ENCODE results near the gene OR4F6. TPM values are rescaled to one million over a fixed set of nuclear protein-coding genes. Genes with fewer than 3 reads are reported as not detected.
"Not testable (repeated sequence)": the region's sequence is repeated elsewhere in the genome, so short reads cannot be mapped to it uniquely, and the experiment has no call there.

OR4F6 gene
- total RNA-seq, 1 donor from 2014 or later = not detected

- Histone ChIP-seq H3K36me3 (ENCODE audit: control insufficient read depth in 3 of 3, insufficient read depth in 3 of 3, low read length in 3 of 3) (no peaks in the 10 kb centered on the region), H3K4me1 (ENCODE audit: control insufficient read depth in 3 of 3, insufficient read depth in 3 of 3, low read length in 3 of 3) (no peaks in the 10 kb centered on the region), H3K27ac (ENCODE audit: low read depth, low read length) (no peak overlapping the region), H3K27me3 (ENCODE audit: control insufficient read depth in 3 of 3, insufficient read depth in 3 of 3, low read length in 3 of 3) (peaks cover 0 to 5% (median 0%) of the 10 kb centered on the region in 3 donors), H3K9me3 (ENCODE audit: control insufficient read depth in 3 of 3, low read length in 3 of 3) (no peaks in the 10 kb centered on the region), H3K4me3 (ENCODE audit: low read length in 3 of 3) (no peak overlapping the region), H3K9ac (ENCODE audit: low read depth in 1 of 3, low read length in 3 of 3) (no peak overlapping the region)
Measured at GRCh38 chr15:101781928-101782327, 21.4 kb upstream of the OR4F6 start.

GRCh38 chr15:101784644-101785043 lies 18.7 kb upstream of the OR4F6 start:
- Histone ChIP-seq H3K9ac (ENCODE audit: low read depth in 1 of 3, low read length in 3 of 3) (no peak overlapping the region), H3K4me3 (ENCODE audit: low read length in 3 of 3) (no peak overlapping the region), H3K9me3 (ENCODE audit: control insufficient read depth in 3 of 3, low read length in 3 of 3) (no peaks in the 10 kb centered on the region), H3K4me1 (ENCODE audit: control insufficient read depth in 3 of 3, insufficient read depth in 3 of 3, low read length in 3 of 3) (no peaks in the 10 kb centered on the region), H3K27ac (ENCODE audit: low read depth, low read length) (no peak overlapping the region), H3K27me3 (ENCODE audit: control insufficient read depth in 3 of 3, insufficient read depth in 3 of 3, low read length in 3 of 3) (peaks cover 0 to 5% (median 0%) of the 10 kb centered on the region in 3 donors), H3K36me3 (ENCODE audit: control insufficient read depth in 3 of 3, insufficient read depth in 3 of 3, low read length in 3 of 3) (no peaks in the 10 kb centered on the region)

- H3K4me3 ChIP-seq (ENCODE audit: low read length in 3 of 3); H3K4me1 ChIP-seq (ENCODE audit: control insufficient read depth in 3 of 3, insufficient read depth in 3 of 3, low read length in 3 of 3); H3K9ac ChIP-seq (ENCODE audit: low read depth in 1 of 3, low read length in 3 of 3); H3K9me3 ChIP-seq (ENCODE audit: control insufficient read depth in 3 of 3, low read length in 3 of 3); H3K27ac ChIP-seq (ENCODE audit: low read depth, low read length); H3K36me3 ChIP-seq (ENCODE audit: control insufficient read depth in 3 of 3, insufficient read depth in 3 of 3, low read length in 3 of 3); H3K27me3 ChIP-seq (ENCODE audit: control insufficient read depth in 3 of 3, insufficient read depth in 3 of 3, low read length in 3 of 3): not testable (repeated sequence)
Measured at GRCh38 chr15:101786422-101786821, 16.9 kb upstream of the OR4F6 start.

GRCh38 chr15:101788001-101788400 lies 15.3 kb upstream of the OR4F6 start:
- H3K36me3 ChIP-seq (ENCODE audit: control insufficient read depth in 3 of 3, insufficient read depth in 3 of 3, low read length in 3 of 3); H3K9ac ChIP-seq (ENCODE audit: low read depth in 1 of 3, low read length in 3 of 3); H3K9me3 ChIP-seq (ENCODE audit: control insufficient read depth in 3 of 3, low read length in 3 of 3); H3K4me1 ChIP-seq (ENCODE audit: control insufficient read depth in 3 of 3, insufficient read depth in 3 of 3, low read length in 3 of 3); H3K4me3 ChIP-seq (ENCODE audit: low read length in 3 of 3); H3K27me3 ChIP-seq (ENCODE audit: control insufficient read depth in 3 of 3, insufficient read depth in 3 of 3, low read length in 3 of 3); H3K27ac ChIP-seq (ENCODE audit: low read depth, low read length): not testable (repeated sequence)

- not testable (repeated sequence) for H3K9ac ChIP-seq (ENCODE audit: low read depth in 1 of 3, low read length in 3 of 3); H3K27me3 ChIP-seq (ENCODE audit: control insufficient read depth in 3 of 3, insufficient read depth in 3 of 3, low read length in 3 of 3); H3K9me3 ChIP-seq (ENCODE audit: control insufficient read depth in 3 of 3, low read length in 3 of 3); H3K4me1 ChIP-seq (ENCODE audit: control insufficient read depth in 3 of 3, insufficient read depth in 3 of 3, low read length in 3 of 3); H3K4me3 ChIP-seq (ENCODE audit: low read length in 3 of 3); H3K36me3 ChIP-seq (ENCODE audit: control insufficient read depth in 3 of 3, insufficient read depth in 3 of 3, low read length in 3 of 3); H3K27ac ChIP-seq (ENCODE audit: low read depth, low read length)
Measured at GRCh38 chr15:101788503-101789269, 14.6 kb upstream of the OR4F6 start.

GRCh38 chr15:101790748-101791147 lies 12.6 kb upstream of the OR4F6 start:
- H3K4me3 ChIP-seq (ENCODE audit: low read length in 3 of 3); H3K9me3 ChIP-seq (ENCODE audit: control insufficient read depth in 3 of 3, low read length in 3 of 3); H3K36me3 ChIP-seq (ENCODE audit: control insufficient read depth in 3 of 3, insufficient read depth in 3 of 3, low read length in 3 of 3); H3K4me1 ChIP-seq (ENCODE audit: control insufficient read depth in 3 of 3, insufficient read depth in 3 of 3, low read length in 3 of 3); H3K27ac ChIP-seq (ENCODE audit: low read depth, low read length); H3K27me3 ChIP-seq (ENCODE audit: control insufficient read depth in 3 of 3, insufficient read depth in 3 of 3, low read length in 3 of 3); H3K9ac ChIP-seq (ENCODE audit: low read depth in 1 of 3, low read length in 3 of 3): not testable (repeated sequence)

GRCh38 chr15:101793981-101794380 lies 9.3 kb upstream of the OR4F6 start:
- H3K9ac ChIP-seq (ENCODE audit: low read depth in 1 of 3, low read length in 3 of 3); H3K36me3 ChIP-seq (ENCODE audit: control insufficient read depth in 3 of 3, insufficient read depth in 3 of 3, low read length in 3 of 3); H3K4me3 ChIP-seq (ENCODE audit: low read length in 3 of 3); H3K27me3 ChIP-seq (ENCODE audit: control insufficient read depth in 3 of 3, insufficient read depth in 3 of 3, low read length in 3 of 3); H3K4me1 ChIP-seq (ENCODE audit: control insufficient read depth in 3 of 3, insufficient read depth in 3 of 3, low read length in 3 of 3); H3K27ac ChIP-seq (ENCODE audit: low read depth, low read length); H3K9me3 ChIP-seq (ENCODE audit: control insufficient read depth in 3 of 3, low read length in 3 of 3): not testable (repeated sequence)

GRCh38 chr15:101795455-101795854 lies 7.9 kb upstream of the OR4F6 start:
- Histone ChIP-seq H3K9me3 (ENCODE audit: control insufficient read depth in 3 of 3, low read length in 3 of 3) (no peaks in the 10 kb centered on the region), H3K4me3 (ENCODE audit: low read length in 3 of 3) (no peak overlapping the region), H3K27ac (ENCODE audit: low read depth, low read length) (no peak overlapping the region), H3K9ac (ENCODE audit: low read depth in 1 of 3, low read length in 3 of 3) (no peak overlapping the region), H3K36me3 (ENCODE audit: control insufficient read depth in 3 of 3, insufficient read depth in 3 of 3, low read length in 3 of 3) (no peaks in the 10 kb centered on the region), H3K4me1 (ENCODE audit: control insufficient read depth in 3 of 3, insufficient read depth in 3 of 3, low read length in 3 of 3) (no peaks in the 10 kb centered on the region), H3K27me3 (ENCODE audit: control insufficient read depth in 3 of 3, insufficient read depth in 3 of 3, low read length in 3 of 3) (peaks cover 0 to 6% (median 0%) of the 10 kb centered on the region in 3 donors)

- no peak overlapping the region for H3K27ac ChIP-seq (ENCODE audit: low read depth, low read length)
- H3K36me3 ChIP-seq (ENCODE audit: control insufficient read depth in 3 of 3, insufficient read depth in 3 of 3, low read length in 3 of 3) = no peaks in the 10 kb centered on the region
- H3K9me3 ChIP-seq (ENCODE audit: control insufficient read depth in 3 of 3, low read length in 3 of 3) = no peaks in the 10 kb centered on the region
- H3K4me3 ChIP-seq (ENCODE audit: low read length in 3 of 3) = no peak overlapping the region
- H3K9ac ChIP-seq (ENCODE audit: low read depth in 1 of 3, low read length in 3 of 3) = no peak overlapping the region
- no peaks in the 10 kb centered on the region for H3K4me1 ChIP-seq (ENCODE audit: control insufficient read depth in 3 of 3, insufficient read depth in 3 of 3, low read length in 3 of 3)
- peaks cover 0 to 6% (median 0%) of the 10 kb centered on the region in 3 donors for H3K27me3 ChIP-seq (ENCODE audit: control insufficient read depth in 3 of 3, insufficient read depth in 3 of 3, low read length in 3 of 3)
Measured at GRCh38 chr15:101799665-101800064, 3.6 kb upstream of the OR4F6 start.

- Histone ChIP-seq H3K27me3 (ENCODE audit: control insufficient read depth in 3 of 3, insufficient read depth in 3 of 3, low read length in 3 of 3) (peaks cover 0 to 7% (median 6%) of the 10 kb centered on the region in 3 donors), H3K36me3 (ENCODE audit: control insufficient read depth in 3 of 3, insufficient read depth in 3 of 3, low read length in 3 of 3) (no peaks in the 10 kb centered on the region), H3K9ac (ENCODE audit: low read depth in 1 of 3, low read length in 3 of 3) (no peak overlapping the region), H3K4me3 (ENCODE audit: low read length in 3 of 3) (no peak overlapping the region), H3K4me1 (ENCODE audit: control insufficient read depth in 3 of 3, insufficient read depth in 3 of 3, low read length in 3 of 3) (no peaks in the 10 kb centered on the region), H3K9me3 (ENCODE audit: control insufficient read depth in 3 of 3, low read length in 3 of 3) (no peaks in the 10 kb centered on the region), H3K27ac (ENCODE audit: low read depth, low read length) (no peak overlapping the region)
Measured at GRCh38 chr15:101801048-101801447, 2.3 kb upstream of the OR4F6 start.
